Esophagus muscularis mucosa (tissue), 3 donors: Measurements from ENCODE around the gene SORCS2.

Experiments used
- POLR2A ChIP-seq: fragments of 450-650 bp; IDR thresholded peaks from one replicate; pipeline ENCODE4 v1.6.1; 2017; ENCODE audit warnings: antibody characterized with exemption, moderate library complexity, mild to moderate bottlenecking, low read depth
- POLR2AphosphoS5 ChIP-seq, 2 donors: sonication (generic); formaldehyde crosslinking; IDR thresholded peaks; one replicate each; pipeline ENCODE4 v1.6.1; 2017; ENCODE audit warnings: antibody characterized with exemption in 2 of 2
- TF ChIP-seq, protein P1 (sequence below), 3 experiments: fragments of 200-600 bp in 2 of 3; fragments of 450-650 bp in 1 of 3; sonication (generic) in 2 of 3; IDR thresholded peaks; one replicate each; pipeline ENCODE4 v1.5.1; 2017 to 2019; ENCODE audit warnings: antibody characterized with exemption in 3 of 3, mild to moderate bottlenecking in 2 of 3, moderate library complexity in 1 of 3

DNA sequence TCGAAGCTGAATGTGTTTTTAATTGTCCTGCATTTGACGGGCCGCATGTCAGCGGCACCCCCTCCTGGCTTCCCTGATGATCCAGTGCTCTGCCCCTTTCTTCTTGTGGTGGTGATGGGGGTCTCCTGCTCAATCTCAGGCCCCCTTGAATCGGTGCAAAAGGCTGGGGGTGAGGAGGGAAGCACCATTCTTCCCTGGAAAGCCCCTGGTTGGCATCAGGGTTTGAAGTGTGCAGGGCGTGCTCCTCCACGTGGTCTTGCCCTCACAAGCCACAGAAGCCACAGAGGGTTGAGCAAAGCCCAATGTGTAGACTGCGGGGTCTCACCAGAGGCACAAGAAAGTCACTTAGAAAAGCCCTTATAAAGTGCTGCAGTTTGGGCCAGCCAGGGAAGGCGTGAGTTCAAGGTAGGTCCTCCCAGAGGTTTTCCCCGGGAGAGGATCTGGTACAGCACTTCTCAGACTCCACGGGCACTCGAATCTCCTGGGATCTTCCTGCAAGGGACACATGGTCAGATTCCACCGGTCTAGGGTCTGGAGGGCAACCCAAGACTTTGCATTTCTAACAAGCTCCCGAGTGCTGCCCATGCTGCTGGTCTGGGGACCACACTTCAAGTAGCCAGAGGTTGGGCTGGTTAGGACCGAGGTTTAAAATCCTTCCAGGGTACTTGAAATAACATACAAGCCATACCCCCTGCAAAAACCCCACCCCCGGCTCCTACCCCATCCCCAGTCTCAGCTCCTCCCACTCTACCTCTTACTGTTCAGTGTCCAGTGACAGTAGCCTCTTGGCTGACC is 207.3 kb downstream of the SORCS2 start:
- TF ChIP-seq, protein P1, sequence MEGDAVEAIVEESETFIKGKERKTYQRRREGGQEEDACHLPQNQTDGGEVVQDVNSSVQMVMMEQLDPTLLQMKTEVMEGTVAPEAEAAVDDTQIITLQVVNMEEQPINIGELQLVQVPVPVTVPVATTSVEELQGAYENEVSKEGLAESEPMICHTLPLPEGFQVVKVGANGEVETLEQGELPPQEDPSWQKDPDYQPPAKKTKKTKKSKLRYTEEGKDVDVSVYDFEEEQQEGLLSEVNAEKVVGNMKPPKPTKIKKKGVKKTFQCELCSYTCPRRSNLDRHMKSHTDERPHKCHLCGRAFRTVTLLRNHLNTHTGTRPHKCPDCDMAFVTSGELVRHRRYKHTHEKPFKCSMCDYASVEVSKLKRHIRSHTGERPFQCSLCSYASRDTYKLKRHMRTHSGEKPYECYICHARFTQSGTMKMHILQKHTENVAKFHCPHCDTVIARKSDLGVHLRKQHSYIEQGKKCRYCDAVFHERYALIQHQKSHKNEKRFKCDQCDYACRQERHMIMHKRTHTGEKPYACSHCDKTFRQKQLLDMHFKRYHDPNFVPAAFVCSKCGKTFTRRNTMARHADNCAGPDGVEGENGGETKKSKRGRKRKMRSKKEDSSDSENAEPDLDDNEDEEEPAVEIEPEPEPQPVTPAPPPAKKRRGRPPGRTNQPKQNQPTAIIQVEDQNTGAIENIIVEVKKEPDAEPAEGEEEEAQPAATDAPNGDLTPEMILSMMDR (IDR thresholded peaks at IDR 0.05) = no peak
- TF ChIP-seq POLR2A = no peak
- TF ChIP-seq POLR2AphosphoS5 (IDR thresholded peaks at IDR 0.05) = no peak
